ENCODE results near the gene ADGRV1.

Gene ADGRV1

DNA sequence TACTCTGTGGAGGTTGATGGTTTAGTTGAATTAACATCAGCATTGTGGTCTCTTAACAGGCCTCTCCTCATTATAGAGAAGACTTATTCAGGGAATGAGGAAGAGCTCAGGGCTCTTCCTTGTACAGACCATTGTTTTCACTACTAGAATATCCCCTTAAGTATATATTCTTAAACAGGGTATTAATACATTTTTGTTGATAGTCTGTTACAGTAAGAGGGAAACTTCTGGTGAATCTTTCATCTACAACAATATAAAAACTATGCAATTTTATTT is 330.7 kb downstream of the ADGRV1 start:
- Mint-ChIP-seq H3K27me3 (no peaks in the 10 kb centered on the region), H3K4me3 (no peak overlapping the region), H3K9me3 (no peaks in the 10 kb centered on the region), H3K4me1 (no peaks in the 10 kb centered on the region), H3K36me3 (no peaks in the 10 kb centered on the region), H3K27ac (no peak overlapping the region)

GRCh38 chr5:90890180-90890579 is 331.6 kb downstream of the ADGRV1 start:
- Mint-ChIP-seq H3K27me3 (no peaks in the 10 kb centered on the region), H3K9me3 (no peaks in the 10 kb centered on the region), H3K4me3 (no peak overlapping the region), H3K27ac (no peak overlapping the region), H3K36me3 (no peaks in the 10 kb centered on the region), H3K4me1 (no peaks in the 10 kb centered on the region)

DNA sequence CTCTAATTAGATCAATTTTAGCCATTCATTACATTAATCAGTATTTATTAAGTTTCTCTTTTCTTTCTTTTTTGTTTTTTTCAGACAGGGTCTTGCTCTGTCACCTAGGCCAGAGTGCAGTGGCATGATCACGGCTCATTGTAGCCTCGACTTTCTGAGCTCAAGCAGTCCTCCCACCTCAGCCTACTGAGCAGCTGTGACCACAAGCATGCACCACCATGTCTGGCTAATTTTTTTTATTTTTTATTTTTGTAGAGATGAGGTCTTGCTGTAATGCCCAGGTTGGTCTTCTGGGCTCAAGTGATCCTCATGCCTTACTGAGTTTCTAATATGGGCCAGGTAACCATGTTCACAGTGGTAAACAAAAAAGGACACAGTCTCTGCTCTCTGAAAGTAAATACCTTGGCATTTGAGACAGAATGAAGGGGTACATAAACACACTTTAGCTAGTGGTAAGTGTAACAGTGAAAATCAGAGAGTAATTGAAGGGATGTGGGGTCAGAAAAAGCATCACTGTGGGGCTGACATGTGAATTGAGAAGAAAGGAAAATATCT is 336.3 kb downstream of the ADGRV1 start:
- no peaks in the 10 kb centered on the region for H3K27me3 Mint-ChIP-seq
- H3K4me1 Mint-ChIP-seq = no peaks in the 10 kb centered on the region
- H3K36me3 Mint-ChIP-seq = no peaks in the 10 kb centered on the region
- H3K27ac Mint-ChIP-seq = no peak overlapping the region
- no peak overlapping the region for H3K4me3 Mint-ChIP-seq
- H3K9me3 Mint-ChIP-seq = no peaks in the 10 kb centered on the region

DNA sequence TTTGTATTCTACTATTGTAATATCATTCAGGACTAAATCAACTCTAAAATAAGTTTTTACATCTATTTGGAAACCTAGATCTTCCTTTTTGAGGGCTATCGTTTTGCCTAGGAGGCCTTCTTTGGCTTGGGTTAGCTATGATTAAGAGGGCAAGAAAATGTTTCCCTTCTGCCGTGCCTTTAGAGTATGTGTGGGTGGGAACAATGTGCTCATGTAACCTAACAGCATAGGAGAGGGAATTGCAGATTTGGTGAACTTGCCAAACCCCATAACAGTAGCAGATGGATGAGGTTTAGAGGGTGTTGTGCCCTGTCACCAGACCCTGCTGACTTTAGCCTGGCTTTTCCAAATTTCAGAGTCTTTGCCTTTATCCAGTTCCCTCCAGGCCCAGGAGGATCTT is 339.0 kb downstream of the ADGRV1 start:
- Mint-ChIP-seq H3K27ac (no peak overlapping the region), H3K4me1 (no peaks in the 10 kb centered on the region), H3K36me3 (no peaks in the 10 kb centered on the region), H3K9me3 (no peaks in the 10 kb centered on the region), H3K27me3 (no peaks in the 10 kb centered on the region), H3K4me3 (no peak overlapping the region)

DNA sequence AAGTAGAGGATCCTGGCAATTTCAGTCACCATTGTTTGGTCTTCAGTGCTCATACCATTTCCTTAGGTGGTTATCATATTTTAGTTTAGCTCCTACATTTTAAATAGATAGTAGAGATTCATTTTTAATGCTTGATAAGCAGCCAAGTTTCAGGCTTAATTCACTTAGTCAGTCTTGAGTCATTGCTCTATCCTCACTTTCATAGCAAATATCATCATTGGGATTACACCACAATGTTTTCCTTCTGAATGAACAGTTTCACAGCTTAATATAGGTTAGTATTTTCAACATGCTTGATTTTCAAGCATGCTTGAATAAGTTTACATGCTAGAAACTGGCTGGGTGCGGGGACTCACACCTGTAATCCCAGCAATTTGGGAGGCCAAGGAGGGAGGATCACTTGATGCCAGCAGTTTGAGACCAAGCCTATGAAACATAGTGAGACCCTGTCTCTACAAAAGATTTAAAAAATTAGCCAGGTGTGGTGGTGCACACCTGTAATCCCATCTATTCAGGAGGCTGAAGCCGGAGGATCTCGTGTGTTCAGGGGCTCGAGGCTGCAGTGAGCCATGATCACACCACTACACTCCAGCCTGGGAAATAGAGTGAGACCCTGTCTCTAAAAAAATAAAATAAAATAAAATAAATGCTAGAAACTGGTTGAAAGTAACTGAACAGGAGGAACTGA is 339.9 kb downstream of the ADGRV1 start:
- Mint-ChIP-seq H3K4me3 (no peak overlapping the region), H3K36me3 (no peaks in the 10 kb centered on the region), H3K4me1 (no peaks in the 10 kb centered on the region), H3K27ac (no peak overlapping the region), H3K9me3 (no peaks in the 10 kb centered on the region), H3K27me3 (no peaks in the 10 kb centered on the region)

- Mint-ChIP-seq H3K27me3 (no peaks in the 10 kb centered on the region), H3K9me3 (no peaks in the 10 kb centered on the region), H3K27ac (no peak overlapping the region), H3K4me3 (no peak overlapping the region), H3K36me3 (no peaks in the 10 kb centered on the region), H3K4me1 (no peaks in the 10 kb centered on the region)
Measured at GRCh38 chr5:90899014-90899604, 340.5 kb downstream of the ADGRV1 start.

GRCh38 chr5:90901261-90901660 is 342.7 kb downstream of the ADGRV1 start:
- Mint-ChIP-seq H3K36me3 (no peaks in the 10 kb centered on the region), H3K27ac (no peak overlapping the region), H3K9me3 (no peaks in the 10 kb centered on the region), H3K4me3 (no peak overlapping the region), H3K4me1 (no peaks in the 10 kb centered on the region), H3K27me3 (no peaks in the 10 kb centered on the region)

DNA sequence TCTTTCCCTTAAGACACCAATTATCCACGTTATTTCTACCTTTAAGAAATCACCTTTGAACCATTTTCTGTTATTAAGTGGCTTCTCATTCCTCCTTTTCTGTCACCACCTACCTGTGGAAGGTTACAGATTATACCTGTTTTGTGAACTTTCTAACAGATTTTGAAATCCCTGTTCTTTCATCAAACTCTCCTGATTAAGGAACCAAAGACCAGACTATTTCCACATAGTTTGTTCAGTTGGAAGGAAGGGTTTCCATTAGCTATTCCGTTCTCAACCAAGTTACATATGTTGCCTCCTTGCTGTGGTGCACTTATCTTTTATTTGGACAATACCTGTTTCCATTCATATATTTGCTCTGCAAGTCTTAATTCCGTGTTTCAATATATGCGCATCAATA is 343.6 kb downstream of the ADGRV1 start:
- no peaks in the 10 kb centered on the region for H3K36me3 Mint-ChIP-seq
- H3K4me3 Mint-ChIP-seq = no peak overlapping the region
- no peaks in the 10 kb centered on the region for H3K27me3 Mint-ChIP-seq

GRCh38 chr5:90902651-90903386 is 344.2 kb downstream of the ADGRV1 start:
- no peak overlapping the region for H3K27ac Mint-ChIP-seq
- no peak overlapping the region for H3K4me3 Mint-ChIP-seq
- H3K36me3 Mint-ChIP-seq = no peaks in the 10 kb centered on the region
- no peaks in the 10 kb centered on the region for H3K4me1 Mint-ChIP-seq
- no peaks in the 10 kb centered on the region for H3K27me3 Mint-ChIP-seq
- no peaks in the 10 kb centered on the region for H3K9me3 Mint-ChIP-seq

More for the DNA sequence above, 343.6 kb downstream of the ADGRV1 start:
- no peaks in the 10 kb centered on the region for H3K4me1 Mint-ChIP-seq
- H3K27ac Mint-ChIP-seq = no peak overlapping the region
- no peaks in the 10 kb centered on the region for H3K9me3 Mint-ChIP-seq

- H3K27ac Mint-ChIP-seq = no peak overlapping the region
- no peaks in the 10 kb centered on the region for H3K4me1 Mint-ChIP-seq
- no peak overlapping the region for H3K4me3 Mint-ChIP-seq
- no peaks in the 10 kb centered on the region for H3K9me3 Mint-ChIP-seq
- no peaks in the 10 kb centered on the region for H3K36me3 Mint-ChIP-seq
- H3K27me3 Mint-ChIP-seq = peaks cover 2% of the 10 kb centered on the region
Measured at GRCh38 chr5:90909101-90909503, 350.5 kb downstream of the ADGRV1 start.

DNA sequence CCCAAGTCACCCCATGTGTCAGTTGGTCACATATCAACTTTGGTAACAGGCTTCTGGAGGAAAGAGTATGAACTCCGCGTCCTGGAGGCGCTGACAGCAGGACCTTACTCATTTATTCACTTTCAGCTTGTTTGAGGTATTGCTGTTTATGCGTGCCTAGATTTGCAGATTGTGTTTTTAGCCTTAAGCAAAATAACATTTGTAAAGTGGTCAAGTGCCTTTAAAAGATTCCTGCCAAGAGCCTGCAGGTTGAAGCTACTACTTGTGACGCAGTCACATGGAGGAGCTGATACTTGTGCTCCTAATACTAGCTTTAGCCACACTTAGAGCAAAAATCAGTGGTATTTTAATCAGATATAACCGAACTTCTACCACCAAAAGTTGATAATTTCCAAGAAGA is 351.3 kb downstream of the ADGRV1 start:
- Mint-ChIP-seq H3K9me3 (no peaks in the 10 kb centered on the region), H3K4me3 (no peak overlapping the region), H3K27me3 (peaks cover 2% of the 10 kb centered on the region)

DNA sequence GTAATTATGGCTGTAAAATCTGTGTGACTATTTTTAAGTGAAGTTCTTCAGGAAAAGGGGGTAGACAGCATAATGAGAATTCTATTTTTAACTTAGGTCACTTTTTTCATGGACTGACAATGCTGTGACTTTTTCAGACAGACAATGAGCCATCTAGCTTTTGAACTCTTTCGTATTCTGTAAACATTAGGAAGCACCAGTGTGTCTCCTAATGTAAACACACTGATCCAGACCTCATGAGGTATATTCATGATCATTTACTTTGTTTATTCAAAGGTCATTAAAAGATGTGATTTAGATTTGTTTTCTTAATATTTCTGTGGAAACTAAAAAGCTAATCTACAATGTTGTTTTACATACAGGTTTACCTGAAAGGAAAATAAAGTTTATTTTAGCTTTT is 352.6 kb downstream of the ADGRV1 start:
- no peak overlapping the region for H3K4me3 Mint-ChIP-seq
- no peaks in the 10 kb centered on the region for H3K36me3 Mint-ChIP-seq
- no peaks in the 10 kb centered on the region for H3K4me1 Mint-ChIP-seq

More for the DNA sequence above, 351.3 kb downstream of the ADGRV1 start:
- Mint-ChIP-seq H3K27ac (no peak overlapping the region), H3K4me1 (no peaks in the 10 kb centered on the region), H3K36me3 (no peaks in the 10 kb centered on the region)

DNA sequence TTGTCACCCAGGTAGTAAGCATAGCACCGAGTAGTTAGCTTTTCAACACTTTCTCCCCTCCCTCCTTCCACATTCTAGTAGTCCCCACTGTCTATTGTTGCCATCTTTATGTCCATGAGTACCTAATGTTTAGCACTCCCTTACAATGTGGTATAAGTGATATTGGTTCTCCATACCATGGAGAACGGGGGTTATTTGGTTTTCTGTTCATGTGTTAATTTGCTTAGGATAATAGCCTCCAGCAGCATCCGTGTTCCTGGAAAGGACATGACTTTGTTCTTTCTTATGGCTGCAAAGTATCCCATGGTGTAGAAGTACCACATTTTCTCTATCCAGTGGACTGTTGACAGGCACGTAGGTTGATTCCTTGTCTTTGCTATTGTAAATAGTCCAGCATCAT is 353.9 kb downstream of the ADGRV1 start:
- peaks cover 4% of the 10 kb centered on the region for H3K27me3 Mint-ChIP-seq
- no peaks in the 10 kb centered on the region for H3K9me3 Mint-ChIP-seq
- H3K4me3 Mint-ChIP-seq = no peak overlapping the region
- no peaks in the 10 kb centered on the region for H3K4me1 Mint-ChIP-seq
- H3K36me3 Mint-ChIP-seq = no peaks in the 10 kb centered on the region
- H3K27ac Mint-ChIP-seq = no peak overlapping the region

More for the DNA sequence above, 352.6 kb downstream of the ADGRV1 start:
- H3K27me3 Mint-ChIP-seq = peaks cover 4% of the 10 kb centered on the region
- no peak overlapping the region for H3K27ac Mint-ChIP-seq
- H3K9me3 Mint-ChIP-seq = no peaks in the 10 kb centered on the region

- Mint-ChIP-seq H3K27ac (no peak overlapping the region), H3K36me3 (no peaks in the 10 kb centered on the region), H3K4me3 (no peak overlapping the region), H3K27me3 (peaks cover 5% of the 10 kb centered on the region), H3K4me1 (no peaks in the 10 kb centered on the region), H3K9me3 (no peaks in the 10 kb centered on the region)
Measured at GRCh38 chr5:90915393-90915792, 356.8 kb downstream of the ADGRV1 start.

GRCh38 chr5:90916947-90917800 is 358.6 kb downstream of the ADGRV1 start:
- H3K27me3 Mint-ChIP-seq = peaks cover 5% of the 10 kb centered on the region
- no peaks in the 10 kb centered on the region for H3K4me1 Mint-ChIP-seq
- no peak overlapping the region for H3K4me3 Mint-ChIP-seq
- H3K27ac Mint-ChIP-seq = no peak overlapping the region
- no peaks in the 10 kb centered on the region for H3K36me3 Mint-ChIP-seq
- no peaks in the 10 kb centered on the region for H3K9me3 Mint-ChIP-seq
